Stimulated activated CD8-positive, alpha-beta memory T cell treated with anti-CD3 and anti-CD28 coated beads, Interleukin-15, amount 100 ng/mL, for 24 hours (primary cell): ENCODE data around the gene LAMB1.

Experiments
- DNase-seq: peaks from one replicate; pipeline ENCODE4 v3.0.0-alpha.2; 2020; ENCODE audit warnings: low read depth

The LAMB1 gene

DNA sequence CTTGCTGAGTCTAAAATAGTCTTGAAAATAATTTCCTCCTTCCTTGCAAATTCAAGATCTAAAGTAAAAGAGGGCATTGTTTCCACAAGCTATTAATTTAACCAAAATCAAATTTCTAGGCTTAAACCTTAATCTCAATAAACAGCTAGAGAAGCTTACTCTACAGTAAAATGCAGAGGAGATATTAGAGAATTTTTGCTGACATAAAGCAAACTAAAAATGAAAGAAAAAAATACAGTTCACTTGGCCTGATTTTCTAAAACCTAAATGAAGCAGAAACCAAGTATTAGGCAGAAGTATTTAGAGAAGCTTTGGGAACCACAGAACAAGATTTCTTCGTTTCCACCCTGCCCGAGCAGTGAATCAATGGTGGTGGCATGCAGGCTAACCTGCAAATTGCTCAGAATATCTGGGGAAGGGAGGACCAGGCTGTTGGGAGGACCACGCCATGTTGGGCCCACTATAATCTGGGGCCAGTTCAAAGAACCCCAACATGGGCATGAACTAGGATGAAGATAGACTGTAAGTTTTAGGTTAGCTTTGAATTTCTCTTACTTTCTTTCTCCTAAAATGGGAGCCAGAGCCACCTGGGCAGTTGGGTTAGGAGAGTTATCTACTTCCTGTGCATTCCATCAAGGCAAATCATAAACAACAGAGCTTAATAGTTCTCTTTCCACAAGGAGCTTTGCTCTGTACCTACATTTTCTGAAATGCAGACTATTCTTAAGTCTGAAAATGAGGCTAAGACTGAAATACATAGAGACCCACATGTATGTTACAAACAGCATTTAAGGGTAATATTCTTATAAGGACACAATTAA is 4.1 kb downstream of the LAMB1 start:
- no peak for DNase-seq

DNA sequence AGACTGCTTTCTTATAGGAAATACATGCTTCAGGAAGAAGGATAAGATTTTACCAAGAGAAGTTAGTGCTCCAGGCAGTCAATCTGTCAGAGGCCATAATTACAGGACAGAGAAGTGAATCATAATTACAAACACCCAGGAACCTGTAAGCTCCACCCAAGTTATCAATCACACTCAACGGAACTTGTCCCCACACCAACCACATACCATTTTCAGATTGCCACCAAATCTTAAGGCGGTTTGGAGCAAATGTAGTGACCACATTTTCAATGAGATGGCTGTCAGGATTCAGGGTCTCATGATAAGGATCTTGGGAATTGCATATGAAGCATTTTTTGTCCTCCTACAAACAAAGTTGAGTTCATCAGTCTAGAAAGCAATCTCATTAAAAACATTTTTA is 4.8 kb downstream of the LAMB1 start:
- DNase-seq = no peak

DNA sequence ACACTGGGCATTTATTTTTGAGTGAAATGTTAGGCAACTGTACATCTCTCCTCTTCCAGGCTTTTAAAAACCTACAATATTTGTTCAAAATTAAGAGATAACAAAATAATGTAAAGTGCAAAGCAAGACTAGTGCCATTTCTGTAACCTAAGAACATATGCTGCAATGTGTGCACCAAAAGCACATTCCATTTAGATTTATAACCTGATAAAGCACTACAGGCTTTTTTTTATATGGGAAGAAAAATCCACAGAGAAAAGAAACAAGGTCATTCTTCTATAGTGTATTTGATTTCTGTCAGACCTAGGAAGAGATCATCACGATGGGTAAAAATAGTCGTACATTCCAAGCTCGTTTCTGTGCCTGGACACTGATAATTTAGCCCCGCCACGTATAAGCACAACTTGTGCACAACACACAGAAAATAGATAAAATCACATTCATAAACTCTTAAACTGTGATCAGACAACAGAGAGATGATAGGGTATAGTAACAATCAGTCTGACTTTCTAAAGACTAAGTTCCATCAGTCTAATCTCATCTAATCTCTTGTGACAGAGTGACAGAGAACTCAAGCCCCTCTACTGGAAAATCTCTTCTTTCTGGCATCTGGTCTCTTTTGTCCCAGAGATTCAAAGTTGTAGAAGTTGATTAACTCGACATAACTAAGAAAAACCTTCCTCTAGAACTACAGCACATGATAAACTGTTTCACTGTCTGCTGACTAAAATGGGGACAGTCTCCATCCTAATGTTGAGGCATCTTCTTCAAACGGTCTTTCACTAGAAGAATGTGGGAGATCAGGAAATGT is 6.7 kb downstream of the LAMB1 start:
- DNase-seq = no peak

DNA sequence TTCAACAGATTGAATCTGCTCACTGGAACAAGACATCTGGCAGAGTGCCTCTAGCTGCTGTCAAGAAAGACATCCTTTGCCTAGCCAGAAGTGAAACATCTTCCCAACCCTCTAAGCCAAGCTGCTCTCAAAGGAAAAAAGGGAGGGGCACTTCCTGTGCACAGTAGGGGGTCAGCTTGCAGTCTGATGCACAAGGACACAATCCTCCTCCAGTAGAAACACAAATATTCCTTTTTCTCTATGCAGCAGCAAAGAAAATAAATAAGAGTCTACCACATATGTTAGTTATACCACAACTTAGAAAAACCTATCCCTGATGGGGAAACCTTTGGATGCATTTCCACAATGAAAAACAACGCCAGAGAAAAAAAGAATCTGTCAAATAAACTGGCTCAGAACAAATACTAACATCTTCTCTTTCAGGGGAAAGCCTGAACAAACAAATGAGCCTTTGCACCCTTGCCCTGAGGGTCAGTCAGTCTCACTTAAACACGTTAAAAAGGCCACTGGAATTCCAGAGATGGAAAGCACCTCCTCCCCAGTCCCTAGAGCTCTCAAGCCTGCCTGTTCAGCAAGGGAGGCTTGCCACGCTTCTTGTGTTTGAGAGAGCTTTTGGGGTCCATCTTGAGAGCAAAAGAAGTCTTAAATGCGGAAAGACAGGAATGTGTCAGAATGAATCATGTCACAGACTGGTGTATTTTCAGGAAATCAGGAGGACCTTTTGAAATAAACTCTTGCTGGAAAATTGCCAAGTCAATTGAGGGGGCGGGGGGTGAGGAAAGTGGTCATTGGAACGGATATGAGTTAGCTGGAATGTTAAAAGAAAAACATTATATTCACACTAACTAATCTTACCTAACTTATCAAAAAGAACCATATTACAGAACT is 7.5 kb downstream of the LAMB1 start:
- no peak for DNase-seq

DNA sequence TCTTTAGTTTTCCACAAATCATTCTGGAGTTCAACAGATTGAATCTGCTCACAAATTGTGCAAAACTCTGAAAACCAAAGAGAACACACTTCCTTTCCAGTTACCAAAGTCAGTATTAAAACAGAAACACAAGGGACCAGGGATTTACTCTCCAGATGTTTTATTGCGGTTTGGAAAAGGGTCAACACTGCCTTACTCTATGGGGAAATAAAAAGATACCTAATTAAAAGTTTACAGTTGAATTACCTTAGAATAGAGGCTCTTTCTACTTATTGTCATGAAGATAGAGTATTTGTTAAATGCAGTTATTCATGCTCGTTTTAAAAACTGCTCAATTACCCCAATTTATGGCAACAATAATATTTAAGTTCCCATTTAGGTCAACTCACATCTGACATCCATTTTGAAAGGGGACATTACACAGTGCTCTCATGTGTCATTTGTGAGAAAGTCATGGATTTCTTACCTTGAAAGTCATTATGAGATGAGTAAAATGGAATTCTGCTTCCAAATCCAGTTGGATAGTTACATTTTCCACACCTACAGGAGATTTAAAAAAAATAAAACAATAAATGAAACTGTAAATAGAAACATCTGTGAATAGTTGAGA is 8.4 kb downstream of the LAMB1 start:
- no peak for DNase-seq

DNA sequence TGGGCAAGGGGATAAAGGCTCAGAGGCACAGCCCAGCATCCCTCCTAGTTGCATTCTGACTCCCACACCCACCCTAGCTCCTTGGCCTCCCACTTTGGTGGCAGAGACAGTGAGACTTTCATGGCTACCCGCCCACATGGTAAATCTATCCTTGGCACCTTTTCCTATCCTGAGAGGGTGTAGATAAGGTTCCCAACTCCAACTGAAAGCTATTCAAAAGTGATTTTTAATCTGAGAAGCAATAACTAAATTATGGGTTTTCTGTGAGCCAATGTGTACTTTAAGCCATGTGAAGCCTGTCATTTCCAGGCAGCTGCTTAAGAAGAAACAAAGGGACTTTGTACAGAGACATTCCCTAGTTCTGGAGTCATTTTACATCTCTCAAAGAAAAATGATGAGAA is 9.1 kb downstream of the LAMB1 start:
- no peak for DNase-seq

DNA sequence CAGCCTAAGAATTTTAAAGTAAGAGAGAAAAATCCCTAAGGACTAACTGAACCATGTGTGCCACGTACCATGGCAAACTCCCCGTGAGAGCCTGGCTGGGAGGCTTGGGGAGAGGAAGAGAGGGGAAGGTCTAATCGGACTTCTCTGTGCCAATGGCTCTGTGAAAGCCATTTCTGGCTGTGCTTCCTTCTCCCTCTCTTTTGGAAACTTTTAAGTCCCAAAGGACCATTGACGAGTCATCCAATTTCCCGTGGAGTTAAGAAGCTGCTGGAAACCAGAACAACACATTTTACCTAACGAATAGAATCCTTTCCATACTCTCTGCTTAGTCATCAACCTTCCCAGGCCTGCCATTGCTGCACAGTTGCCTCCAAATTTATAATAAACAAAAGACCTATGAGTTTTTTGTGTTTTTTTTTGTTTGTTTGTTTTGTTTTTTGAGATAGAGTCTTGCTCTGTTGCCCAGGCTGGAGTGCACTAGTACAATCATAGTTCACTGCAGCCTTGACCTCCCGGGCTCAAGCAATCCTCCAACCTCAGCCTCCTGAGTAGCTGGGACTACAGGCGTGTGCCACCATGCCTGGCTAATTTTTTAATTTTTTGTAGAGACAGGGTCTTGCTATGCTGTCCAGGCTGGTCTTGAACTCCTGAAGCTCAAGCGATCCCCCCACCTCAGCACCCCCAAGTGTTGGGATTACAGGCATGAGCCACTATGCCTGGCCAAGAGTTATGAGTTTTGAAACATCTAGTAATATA is 13.2 kb downstream of the LAMB1 start:
- DNase-seq = no peak

DNA sequence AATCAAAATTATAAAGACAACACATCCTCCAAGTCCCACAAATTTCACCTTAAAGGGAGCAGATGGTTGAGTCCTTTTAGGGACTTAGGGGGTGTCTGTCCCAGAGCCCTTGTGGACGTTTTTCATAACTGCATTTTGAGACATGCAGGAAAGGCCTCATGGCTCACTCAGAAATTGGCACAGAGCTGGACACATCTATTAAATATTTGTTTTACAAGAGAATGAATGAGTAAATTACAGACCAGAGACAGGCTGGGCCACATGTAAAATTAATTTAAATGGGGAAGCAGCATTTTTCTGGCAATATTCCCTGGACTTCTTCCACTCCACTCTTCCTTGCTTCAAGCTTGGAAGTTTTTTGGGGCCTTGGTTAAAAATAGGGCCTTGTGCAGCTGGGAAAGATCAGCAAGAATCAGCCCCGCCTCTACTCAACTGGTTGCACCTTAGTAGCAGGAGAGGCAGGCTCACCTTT is 20.0 kb downstream of the LAMB1 start:
- no peak for DNase-seq

DNA sequence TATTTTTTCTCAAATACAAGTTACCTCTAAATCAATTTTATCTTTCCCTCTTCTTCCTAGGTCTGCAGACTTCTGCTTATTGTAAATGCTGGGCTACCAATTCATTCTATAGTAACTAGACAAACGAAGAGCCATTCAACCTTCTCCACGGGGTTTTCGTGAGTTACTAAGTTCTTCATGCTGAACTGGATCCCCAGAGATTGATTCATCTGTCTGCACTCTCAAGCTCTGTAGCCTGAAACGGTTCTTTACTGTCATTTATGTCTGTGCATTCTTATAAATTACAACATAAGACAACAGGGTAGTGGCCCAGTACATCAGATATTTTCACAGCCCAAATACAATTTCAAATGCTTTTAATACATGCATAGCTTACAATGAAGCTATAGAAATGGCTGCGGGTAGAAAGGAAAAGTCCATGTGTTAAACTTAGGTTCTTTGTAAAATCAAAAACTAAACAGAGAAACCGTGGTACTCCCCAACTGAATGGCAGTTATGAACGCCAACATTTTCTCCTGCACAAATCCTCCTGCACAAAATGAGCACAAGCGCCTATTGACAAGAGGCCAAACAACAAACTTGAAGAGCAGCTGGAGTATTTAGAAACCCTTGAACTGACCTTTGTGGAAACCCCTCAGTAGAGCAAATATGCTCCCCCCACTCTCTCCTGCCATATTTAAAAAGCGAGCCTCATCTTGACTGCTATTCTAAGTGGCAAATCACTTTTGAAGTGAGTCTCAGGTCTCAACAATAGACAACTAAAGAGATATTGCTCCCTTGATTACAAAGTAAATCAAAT is 20.7 kb downstream of the LAMB1 start:
- no peak for DNase-seq

DNA sequence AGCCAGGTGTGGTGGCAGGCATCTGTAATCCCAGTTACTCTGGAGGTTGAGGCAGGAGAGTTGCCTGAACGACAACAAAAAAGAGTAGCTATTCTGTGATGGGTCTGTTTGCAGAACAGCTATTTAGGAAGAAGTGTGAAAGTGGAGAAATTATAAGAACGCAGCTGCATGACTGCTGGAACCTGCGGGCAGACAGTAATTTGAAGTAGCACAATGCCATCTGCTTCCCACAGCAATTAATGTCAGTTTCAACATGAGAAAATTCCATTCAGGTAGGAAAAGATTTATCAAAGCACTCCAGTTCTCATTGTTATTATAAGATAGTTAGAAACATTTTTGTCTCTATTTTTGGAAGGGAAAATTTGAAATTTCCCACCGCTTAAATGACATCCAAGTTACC is 21.5 kb downstream of the LAMB1 start:
- DNase-seq = no peak

DNA sequence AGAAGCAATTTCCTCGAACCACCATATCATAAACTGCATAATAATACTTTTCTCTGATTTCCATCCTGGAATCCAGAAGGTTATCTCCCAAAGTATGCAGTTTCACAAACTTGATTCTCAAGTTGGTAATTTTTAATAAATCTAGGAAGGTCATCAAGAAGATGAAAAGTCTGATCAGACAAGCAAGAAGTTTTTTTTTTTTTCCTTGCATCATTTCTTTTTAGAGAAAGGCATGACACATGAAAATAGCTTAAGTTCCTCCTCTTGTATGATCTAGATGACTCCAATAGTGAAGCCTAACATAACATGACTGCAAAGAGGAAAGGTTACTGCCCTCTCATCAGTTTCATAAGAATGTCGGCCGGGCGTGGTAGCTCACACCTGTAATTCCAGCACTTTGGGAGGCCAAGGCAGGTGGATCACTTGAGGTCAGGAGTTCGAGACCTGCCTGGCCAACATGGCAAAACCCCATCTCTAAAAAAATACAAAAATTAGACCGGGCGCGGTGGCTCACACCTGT is 22.2 kb downstream of the LAMB1 start:
- DNase-seq = no peak

DNA sequence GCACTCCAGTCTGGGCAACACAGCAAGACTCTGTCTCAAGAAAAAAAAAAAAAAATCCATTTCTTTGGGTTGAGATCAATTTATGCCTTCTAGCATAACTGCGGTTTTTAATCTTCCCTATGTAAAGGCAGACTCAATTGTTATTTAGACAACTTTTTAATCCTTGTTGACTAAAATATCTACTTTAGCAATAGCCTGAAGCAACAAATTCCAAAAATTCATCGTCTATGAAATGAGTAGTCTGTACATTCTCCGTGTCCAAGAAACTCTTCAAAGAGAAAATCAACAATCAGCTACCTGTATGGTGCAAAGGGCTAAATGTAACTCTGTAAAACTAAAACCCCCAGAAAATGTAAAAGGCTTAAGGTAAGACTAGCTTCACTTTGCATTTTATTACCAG is 22.8 kb downstream of the LAMB1 start:
- DNase-seq = no peak

DNA sequence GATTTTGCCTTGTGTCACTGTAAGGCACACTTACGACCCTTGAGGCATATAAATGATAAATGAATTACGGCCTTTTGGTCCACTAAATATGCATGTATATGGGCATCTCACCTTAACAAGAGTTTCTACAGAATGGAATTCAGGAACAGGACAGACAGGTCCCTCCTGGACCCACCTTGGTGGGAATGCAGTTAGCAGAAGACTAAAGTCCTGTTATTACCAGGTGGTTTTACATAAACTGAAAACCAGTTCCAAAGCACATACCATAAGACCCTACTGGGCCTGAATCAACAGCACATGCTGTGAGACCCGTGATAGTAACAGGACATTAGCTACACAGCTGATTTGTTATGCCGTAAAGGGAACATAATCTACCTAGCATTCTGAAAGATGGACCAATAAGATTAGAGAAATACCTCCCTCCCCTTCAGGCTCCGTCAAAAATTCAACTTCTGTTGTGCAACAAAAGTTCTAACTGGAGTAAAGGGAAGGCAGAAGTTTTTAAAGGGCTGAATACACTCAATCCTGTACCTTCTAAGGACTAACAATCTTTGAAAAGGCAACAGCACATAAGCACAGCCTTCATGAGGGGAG is 24.0 kb downstream of the LAMB1 start:
- DNase-seq = no peak

DNA sequence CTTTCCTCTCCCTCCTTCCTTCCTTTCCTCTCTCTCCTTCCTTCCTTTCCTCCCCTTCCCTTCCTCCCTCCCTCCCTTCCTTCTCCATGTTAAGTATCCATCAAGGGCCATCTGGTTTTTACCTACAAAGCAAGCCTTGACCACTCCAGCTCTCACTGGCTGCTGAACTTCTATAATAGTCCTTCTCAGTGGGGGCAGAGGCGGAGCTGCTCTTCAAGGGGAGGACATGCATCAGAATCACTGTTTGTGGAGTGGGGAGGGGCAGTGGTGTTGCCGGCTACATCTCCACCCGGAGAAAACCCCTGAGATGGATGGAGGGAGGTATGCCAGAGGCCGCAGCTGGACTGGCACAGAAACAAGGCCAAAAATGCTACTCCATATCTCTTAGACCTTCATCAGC is 25.9 kb downstream of the LAMB1 start:
- no peak for DNase-seq

DNA sequence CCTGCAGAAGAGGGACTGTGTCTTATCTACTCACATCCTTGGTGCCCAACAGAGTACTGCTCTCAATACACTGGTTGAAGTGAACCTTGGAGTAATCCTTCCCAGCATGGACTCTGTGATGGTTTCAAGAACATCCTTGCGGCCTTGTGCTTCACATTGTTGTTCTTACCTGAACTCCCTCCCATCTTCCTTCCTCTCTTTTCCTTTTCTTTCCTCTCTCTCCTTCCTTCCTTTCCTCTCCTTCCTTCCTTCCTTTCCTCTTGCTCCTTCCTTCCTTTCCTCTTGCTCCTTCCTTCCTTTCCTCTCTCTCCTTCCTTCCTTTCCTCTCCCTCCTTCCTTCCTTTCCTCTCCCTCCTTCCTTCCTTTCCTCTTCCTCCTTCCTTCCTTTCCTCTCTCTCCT is 26.3 kb downstream of the LAMB1 start:
- no peak for DNase-seq

DNA sequence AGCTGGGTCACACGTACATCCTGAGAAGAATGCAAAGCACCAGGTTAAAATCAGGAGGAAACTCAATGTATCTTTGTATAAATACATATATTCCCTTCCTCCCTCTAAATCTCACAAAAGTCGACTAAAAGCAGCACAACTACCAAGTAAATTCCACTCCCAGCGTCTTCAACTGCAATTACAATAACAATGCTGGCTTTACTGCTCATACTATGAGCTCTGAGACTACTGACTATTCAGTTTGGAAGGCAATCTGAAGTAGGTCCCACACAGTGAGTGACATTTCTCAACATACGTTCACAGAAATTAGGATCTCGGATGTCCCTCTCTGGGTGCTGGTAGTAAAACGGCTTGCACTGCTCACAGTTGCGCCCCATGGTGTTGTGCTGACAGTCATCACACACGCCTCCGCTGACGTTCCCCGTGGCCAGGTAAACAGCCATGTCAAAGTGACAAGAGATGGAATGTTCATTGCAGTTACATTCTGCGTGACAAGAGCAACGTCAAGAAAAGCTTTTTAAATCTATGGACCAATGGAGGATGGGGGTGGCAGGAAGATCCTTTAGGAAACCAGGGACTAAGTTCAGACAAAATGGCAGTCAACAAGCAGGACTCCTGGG is 27.5 kb downstream of the LAMB1 start:
- DNase-seq = no peak

DNA sequence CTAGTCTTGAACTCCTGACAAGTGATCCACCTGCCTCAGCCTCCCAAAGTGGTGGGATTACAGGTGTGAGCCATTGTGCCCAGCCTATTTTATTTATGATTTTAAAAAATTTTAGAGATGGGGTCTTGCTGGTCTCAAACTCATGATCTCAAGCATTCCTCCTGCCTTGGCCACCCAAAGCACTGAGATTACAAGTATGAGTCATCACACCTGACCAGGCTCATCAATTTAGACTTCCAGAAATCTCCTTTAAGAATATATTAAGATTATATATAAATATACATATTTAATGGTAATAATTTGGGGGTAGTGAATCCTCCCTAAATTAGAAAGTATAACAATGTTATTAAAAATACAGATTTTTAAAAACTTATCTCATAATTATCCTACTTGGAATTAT is 29.1 kb downstream of the LAMB1 start:
- DNase-seq = no peak

DNA sequence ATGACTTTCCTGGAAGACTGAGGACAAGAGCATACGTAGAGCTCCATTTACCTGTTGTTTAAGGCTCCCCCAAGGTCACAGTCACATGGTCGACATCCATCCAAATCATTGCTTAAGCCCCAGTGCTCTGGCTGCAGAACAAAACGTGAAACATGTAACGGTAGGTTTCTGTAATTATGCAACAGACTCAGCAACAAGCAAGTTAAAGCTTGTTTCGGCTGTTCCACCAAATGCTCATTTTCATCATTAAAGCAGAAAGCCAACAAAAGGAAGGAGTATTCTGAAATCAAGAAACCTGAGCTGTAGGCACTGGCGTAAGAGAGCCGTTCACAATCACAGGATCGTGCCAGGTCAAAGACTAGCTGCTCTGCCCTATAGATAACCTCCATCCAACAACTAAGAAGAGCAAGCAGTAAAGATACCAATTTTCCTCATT is 30.0 kb downstream of the LAMB1 start:
- DNase-seq = no peak

DNA sequence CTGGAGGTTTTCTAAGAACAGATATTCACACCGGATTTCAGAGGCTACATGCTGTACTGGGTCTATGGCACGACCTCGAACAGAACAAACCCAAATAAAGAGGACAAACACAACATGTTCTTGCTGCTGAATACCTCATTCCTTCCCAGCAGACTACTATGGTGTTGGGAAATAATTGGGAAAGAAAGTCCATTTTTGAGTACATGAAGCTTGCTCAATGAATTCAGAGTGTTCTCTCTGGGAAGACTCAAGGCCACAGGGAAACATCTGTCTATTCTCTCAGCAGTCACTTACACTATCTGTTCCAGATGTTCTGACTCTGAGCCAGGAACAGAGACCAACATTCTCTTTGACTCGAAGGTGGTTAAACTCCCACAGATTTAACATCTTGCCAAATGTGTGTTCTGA is 30.9 kb downstream of the LAMB1 start:
- DNase-seq = no peak
